ENCODE measurements around the gene MYBBP1A.

- TF ChIP-seq POLR2A (IDR thresholded peaks at IDR 0.05) (no peak), CTCF (IDR thresholded peaks at IDR 0.05) (no peak)
Measured at GRCh38 chr17:4492721-4493561, 62.2 kb downstream of the MYBBP1A start.
